ENCODE data around the gene CCDC120.

DNA sequence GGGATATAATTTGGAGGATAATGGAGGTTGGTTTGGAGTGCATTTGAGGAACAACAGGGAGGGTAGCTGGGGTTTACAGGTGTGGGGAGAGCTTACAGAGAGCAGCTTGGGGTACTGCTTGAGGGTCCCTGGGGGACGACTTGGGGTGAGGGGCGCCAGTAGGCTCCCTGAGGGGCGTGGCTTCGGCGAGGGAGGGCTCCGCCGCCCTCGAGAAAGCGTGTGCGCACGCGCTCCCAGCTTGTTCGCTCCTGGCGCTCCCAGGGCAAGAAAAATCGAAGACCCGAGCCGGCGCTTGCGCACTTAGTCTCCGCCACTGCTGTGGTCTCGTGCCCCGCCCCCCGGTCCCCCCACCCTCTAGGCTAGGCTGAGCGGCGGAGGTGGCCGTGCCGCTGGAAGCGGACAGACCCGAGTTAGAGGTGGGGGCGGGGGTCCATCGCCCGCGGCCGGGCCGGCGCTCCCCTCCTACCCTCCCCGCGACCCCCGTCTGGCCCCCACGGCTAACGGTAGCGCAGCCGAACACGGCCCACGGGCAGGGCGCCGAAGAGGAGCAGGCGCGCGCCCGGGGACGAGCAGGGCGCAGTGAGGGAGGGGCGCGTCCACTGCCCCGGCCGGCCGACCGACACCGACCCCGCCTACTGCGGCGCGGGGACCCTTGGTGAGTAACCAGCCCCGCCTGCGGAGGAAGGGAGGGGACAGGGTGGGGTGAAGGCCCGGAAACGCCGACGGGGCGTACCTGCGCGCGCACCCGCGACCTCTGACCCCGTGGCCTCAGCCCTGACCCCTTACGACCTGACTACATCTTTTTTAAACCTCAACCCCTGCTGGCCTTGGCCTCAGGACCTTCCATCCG lies 5.4 kb upstream of the CCDC120 start:
- no peak for TF ChIP-seq POLR2A (IDR thresholded peaks at IDR 0.05)
- TF ChIP-seq, protein P1, sequence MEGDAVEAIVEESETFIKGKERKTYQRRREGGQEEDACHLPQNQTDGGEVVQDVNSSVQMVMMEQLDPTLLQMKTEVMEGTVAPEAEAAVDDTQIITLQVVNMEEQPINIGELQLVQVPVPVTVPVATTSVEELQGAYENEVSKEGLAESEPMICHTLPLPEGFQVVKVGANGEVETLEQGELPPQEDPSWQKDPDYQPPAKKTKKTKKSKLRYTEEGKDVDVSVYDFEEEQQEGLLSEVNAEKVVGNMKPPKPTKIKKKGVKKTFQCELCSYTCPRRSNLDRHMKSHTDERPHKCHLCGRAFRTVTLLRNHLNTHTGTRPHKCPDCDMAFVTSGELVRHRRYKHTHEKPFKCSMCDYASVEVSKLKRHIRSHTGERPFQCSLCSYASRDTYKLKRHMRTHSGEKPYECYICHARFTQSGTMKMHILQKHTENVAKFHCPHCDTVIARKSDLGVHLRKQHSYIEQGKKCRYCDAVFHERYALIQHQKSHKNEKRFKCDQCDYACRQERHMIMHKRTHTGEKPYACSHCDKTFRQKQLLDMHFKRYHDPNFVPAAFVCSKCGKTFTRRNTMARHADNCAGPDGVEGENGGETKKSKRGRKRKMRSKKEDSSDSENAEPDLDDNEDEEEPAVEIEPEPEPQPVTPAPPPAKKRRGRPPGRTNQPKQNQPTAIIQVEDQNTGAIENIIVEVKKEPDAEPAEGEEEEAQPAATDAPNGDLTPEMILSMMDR (IDR thresholded peaks at IDR 0.05 in 4 of 5, conservative IDR thresholded peaks at IDR 0.05 in 1 of 5), result no peak

Measured in gastrocnemius medialis (tissue), 4 donors.